Measurements from ENCODE around the gene BLMH. TPM values are rescaled to one million over a fixed set of nuclear protein-coding genes. Genes with fewer than 3 reads are reported as not detected.

The BLMH gene
- total RNA-seq, 2 experiments from 2014 or later, result 68.0 to 70.5 TPM

Other genes starting within 250 kb of the BLMH start
- 10 to 100 TPM; 24.0 to 30.9 TPM for gene NSRP1, start 175.1 kb downstream of the BLMH start, total RNA-seq
- under 1 TPM in 1 of 2 experiments, not detected in 1; 0.12 TPM for gene SLC6A4, start 56.2 kb downstream of the BLMH start, total RNA-seq
- not detected for gene TMIGD1, start 42.1 kb upstream of the BLMH start, total RNA-seq
- gene CPD, start 87.0 kb upstream of the BLMH start, total RNA-seq, result 10 to 100 TPM; 19.9 to 25.6 TPM
- gene GOSR1, start 185.5 kb upstream of the BLMH start, total RNA-seq, result 10 to 100 TPM; 45.3 to 49.3 TPM